ENCODE measurements around the gene UTY.
"Not testable (repeated sequence)": the region's sequence is repeated elsewhere in the genome, so short reads cannot be mapped to it uniquely, and the experiment has no call there.

Gene UTY

GRCh38 chrY:13296176-13296890 lies 183.5 kb downstream of the UTY start:
- FAIRE-seq, result no peak

- FAIRE-seq, result no peak
Observed at GRCh38 chrY:13295026-13295425, 184.8 kb downstream of the UTY start.

- FAIRE-seq, result no peak
Observed at GRCh38 chrY:13291199-13291598, 188.6 kb downstream of the UTY start.

- not testable (repeated sequence) for FAIRE-seq
Observed at GRCh38 chrY:13282151-13283054, 197.4 kb downstream of the UTY start.

GRCh38 chrY:13279561-13279960 lies 200.3 kb downstream of the UTY start:
- no peak for FAIRE-seq

GRCh38 chrY:13271706-13272105 lies 208.1 kb downstream of the UTY start:
- no peak for FAIRE-seq

- FAIRE-seq, result not testable (repeated sequence)
Observed at GRCh38 chrY:13253941-13254440, 225.8 kb downstream of the UTY start.

GRCh38 chrY:13250421-13250820 lies 229.4 kb downstream of the UTY start:
- FAIRE-seq, result no peak

GRCh38 chrY:13243716-13244115 lies 236.1 kb downstream of the UTY start:
- no peak for FAIRE-seq

- FAIRE-seq, result no peak
Observed at GRCh38 chrY:13233901-13234300, 245.9 kb downstream of the UTY start.

GRCh38 chrY:13233118-13233517 lies 246.7 kb downstream of the UTY start:
- no peak for FAIRE-seq

GRCh38 chrY:13227354-13227953 lies 252.4 kb downstream of the UTY start:
- FAIRE-seq, result no peak

- FAIRE-seq, result no peak
Observed at GRCh38 chrY:13210961-13211646, 268.7 kb downstream of the UTY start.

- no peak for FAIRE-seq
Observed at GRCh38 chrY:13205214-13205613, 274.6 kb downstream of the UTY start.

Measured in TTC549 (cell line).